ENCODE data around the gene ZDHHC14. TPM values are rescaled to one million over a fixed set of nuclear protein-coding genes. Genes with fewer than 3 reads are reported as not detected.

Gene ZDHHC14
- total RNA-seq, 3 donors from 2014 or later = 9.1 to 10.5 (median 10.0) TPM

DNA sequence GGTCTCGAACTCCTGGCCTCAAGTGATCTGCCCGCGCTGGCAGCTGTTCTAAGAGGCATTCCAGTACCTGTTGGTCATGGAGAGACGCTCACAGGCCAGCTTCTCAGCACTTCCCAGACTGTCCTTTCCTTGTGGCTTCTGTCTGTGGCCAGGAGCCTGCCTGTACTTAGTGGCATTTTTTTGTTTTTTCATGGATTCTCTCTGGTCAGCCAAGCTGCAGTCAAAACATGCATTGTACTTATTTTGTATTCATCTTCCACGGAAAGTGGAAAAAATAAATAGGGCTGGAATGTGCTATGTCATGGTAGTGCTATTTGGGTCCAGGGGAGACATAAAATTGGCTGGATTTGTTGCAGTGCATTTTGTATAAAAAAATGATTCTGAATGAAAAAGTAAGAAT is 29.1 kb downstream of the ZDHHC14 start:
- Histone ChIP-seq H3K4me1 (ENCODE audit: low read depth) (no peaks in the 10 kb centered on the region), H3K9me3 (no peaks in the 10 kb centered on the region), H3K36me3 (ENCODE audit: low read depth) (no peaks in the 10 kb centered on the region), H3K4me3 (no peak overlapping the region)
- TF ChIP-seq, protein P1, sequence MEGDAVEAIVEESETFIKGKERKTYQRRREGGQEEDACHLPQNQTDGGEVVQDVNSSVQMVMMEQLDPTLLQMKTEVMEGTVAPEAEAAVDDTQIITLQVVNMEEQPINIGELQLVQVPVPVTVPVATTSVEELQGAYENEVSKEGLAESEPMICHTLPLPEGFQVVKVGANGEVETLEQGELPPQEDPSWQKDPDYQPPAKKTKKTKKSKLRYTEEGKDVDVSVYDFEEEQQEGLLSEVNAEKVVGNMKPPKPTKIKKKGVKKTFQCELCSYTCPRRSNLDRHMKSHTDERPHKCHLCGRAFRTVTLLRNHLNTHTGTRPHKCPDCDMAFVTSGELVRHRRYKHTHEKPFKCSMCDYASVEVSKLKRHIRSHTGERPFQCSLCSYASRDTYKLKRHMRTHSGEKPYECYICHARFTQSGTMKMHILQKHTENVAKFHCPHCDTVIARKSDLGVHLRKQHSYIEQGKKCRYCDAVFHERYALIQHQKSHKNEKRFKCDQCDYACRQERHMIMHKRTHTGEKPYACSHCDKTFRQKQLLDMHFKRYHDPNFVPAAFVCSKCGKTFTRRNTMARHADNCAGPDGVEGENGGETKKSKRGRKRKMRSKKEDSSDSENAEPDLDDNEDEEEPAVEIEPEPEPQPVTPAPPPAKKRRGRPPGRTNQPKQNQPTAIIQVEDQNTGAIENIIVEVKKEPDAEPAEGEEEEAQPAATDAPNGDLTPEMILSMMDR (IDR thresholded peaks at IDR 0.05) = no peak
- intact Hi-C loops (cut with DNase I, micrococcal nuclease) = no loop called here
- ATAC-seq (no peak), DNase-seq (no peak)

DNA sequence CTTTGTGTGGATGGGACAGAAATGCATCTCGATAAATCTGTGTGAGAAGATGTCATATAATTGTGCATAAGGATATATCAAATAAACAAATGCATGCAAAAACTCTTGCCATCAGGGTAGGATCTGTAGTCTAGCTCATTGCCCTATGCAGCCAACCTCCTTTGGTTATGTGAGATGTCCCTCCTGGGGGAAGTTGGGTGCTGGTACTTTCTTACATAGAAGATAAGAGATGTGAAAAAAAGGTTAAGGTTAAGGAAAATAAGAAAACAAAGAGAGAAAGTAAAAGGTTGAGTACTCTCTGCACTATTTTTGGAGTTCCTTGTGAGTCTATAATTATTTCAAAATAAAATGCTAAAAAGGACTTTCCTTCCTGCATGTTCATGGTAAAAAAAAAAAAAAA is 30.4 kb downstream of the ZDHHC14 start:
- no peaks in the 10 kb centered on the region for H3K9me3 ChIP-seq
- H3K4me1 ChIP-seq (ENCODE audit: low read depth) = no peaks in the 10 kb centered on the region
- TF ChIP-seq, protein P1 (IDR thresholded peaks at IDR 0.05) = no peak
- no peak overlapping the region for H3K4me3 ChIP-seq
- H3K36me3 ChIP-seq (ENCODE audit: low read depth) = no peaks in the 10 kb centered on the region
- intact Hi-C loops (cut with DNase I, micrococcal nuclease) = no loop called here
- ATAC-seq (no peak), DNase-seq (no peak)

DNA sequence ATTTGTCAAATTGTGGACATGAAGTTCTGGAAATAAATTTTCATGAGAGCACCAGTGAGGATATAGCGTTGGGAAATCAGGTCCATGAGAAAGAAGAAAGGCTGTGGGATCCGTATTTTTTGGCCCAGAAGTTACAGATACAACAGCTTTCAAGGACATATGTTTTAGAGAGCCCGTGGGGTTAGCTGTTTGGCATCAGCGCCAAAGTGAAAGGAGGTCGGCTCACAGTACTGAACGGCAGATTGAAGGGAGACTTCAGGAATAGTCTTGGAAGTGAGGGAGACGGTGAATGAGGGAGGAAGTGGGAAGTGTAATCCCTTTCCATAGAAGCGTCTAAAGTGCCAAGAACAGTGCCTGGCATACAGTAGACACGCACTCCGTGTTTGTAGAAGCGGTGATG is 31.8 kb downstream of the ZDHHC14 start:
- intact Hi-C loops (cut with DNase I, micrococcal nuclease) = no loop called here
- DNase-seq = no peak

DNA sequence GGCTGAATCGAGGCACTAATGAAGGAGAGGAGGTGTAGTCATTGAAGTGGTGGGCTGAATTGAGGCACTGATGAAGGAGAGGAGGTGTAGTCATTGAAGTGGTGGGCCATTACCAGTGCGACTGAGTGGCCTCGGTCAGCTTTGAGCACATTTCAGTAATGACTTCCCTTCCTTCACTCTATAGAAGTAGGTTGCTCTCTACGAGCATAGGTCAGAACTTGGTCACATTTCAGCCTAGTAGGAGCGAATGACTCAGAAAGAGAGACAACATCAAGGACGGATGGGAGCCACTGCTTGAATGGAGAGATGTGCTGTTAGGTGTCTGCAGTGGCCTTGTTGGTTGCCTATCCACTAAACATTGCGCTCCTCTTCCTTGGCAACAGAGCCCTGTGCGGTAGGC is 39.5 kb downstream of the ZDHHC14 start:
- no peaks in the 10 kb centered on the region for H3K4me1 ChIP-seq (ENCODE audit: low read depth)
- no peaks in the 10 kb centered on the region for H3K36me3 ChIP-seq (ENCODE audit: low read depth)
- no peak for ATAC-seq
- DNase-seq = no peak
- H3K4me3 ChIP-seq = no peak overlapping the region
- H3K9me3 ChIP-seq = no peaks in the 10 kb centered on the region
- intact Hi-C loops (cut with DNase I, micrococcal nuclease) = no loop called here
- TF ChIP-seq, protein P1 (IDR thresholded peaks at IDR 0.05) = no peak

More for the DNA sequence above, 31.8 kb downstream of the ZDHHC14 start:
- TF ChIP-seq, protein P1 (IDR thresholded peaks at IDR 0.05) = no peak
- Histone ChIP-seq H3K4me3 (no peak overlapping the region), H3K9me3 (no peaks in the 10 kb centered on the region), H3K4me1 (ENCODE audit: low read depth) (no peaks in the 10 kb centered on the region), H3K36me3 (ENCODE audit: low read depth) (no peaks in the 10 kb centered on the region)
- ATAC-seq = no peak

DNA sequence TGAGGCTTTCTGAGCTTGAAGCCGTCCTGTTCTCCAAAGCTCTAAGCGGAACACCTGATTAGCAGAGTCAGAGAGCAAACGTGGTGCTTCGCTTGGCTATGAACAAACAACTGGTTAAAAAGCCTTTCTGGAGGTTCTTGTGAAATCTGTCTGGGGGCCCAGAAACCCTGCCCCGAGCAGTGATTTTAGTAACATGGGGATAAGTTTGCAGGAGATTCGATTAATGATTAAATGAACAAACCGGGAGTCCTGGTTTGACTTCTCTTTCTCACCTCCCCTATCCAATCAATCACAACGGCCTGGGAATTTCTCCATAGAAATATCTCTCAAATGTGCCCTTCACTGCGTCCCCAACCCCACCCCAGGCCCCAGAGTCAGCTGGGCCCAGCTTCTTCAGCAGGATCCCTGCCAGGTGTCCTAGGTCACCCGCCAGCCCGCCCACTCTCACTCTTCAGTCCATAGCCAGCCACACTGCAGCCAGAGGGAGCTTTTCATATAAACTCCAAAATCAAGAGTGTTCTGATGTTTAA is 43.6 kb downstream of the ZDHHC14 start:
- Histone ChIP-seq H3K4me3 (no peak overlapping the region), H3K4me1 (ENCODE audit: low read depth) (no peaks in the 10 kb centered on the region), H3K9me3 (no peaks in the 10 kb centered on the region), H3K36me3 (ENCODE audit: low read depth) (no peaks in the 10 kb centered on the region)
- intact Hi-C loops (cut with DNase I, micrococcal nuclease) = no loop called here
- TF ChIP-seq, protein P1 (IDR thresholded peaks at IDR 0.05) = no peak
- DNase-seq = no peak
- ATAC-seq = peak; percentile 37

DNA sequence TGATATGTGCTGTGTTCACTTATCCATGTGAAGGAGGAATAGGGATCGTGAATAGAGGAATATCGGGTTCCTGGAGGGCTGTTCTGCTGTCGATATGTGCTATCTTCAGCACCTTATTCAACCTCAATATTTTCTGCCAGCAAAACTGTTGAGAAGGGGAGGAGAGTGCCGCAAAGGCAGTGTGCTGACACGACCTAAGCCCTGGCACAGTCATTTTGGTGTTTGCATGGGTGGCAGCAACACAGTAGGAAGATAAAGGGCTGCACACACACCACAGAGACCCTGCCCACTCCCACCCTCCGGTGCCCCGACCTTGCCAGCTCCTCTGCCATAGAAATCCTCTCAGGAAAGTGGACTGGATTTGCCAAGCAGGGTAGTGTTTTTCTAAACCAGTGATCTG is 47.0 kb downstream of the ZDHHC14 start:
- intact Hi-C loops (cut with DNase I, micrococcal nuclease) = no loop called here
- Histone ChIP-seq H3K36me3 (ENCODE audit: low read depth) (no peaks in the 10 kb centered on the region), H3K9me3 (no peaks in the 10 kb centered on the region), H3K4me1 (ENCODE audit: low read depth) (no peaks in the 10 kb centered on the region), H3K4me3 (no peak overlapping the region)
- ATAC-seq (no peak), DNase-seq (no peak)
- TF ChIP-seq, protein P1 (IDR thresholded peaks at IDR 0.05) = no peak
